Activated T-helper 1 cell treated with anti-CD3 and anti-CD28 coated beads, Interleukin-12 subunit alpha, Interleukin-12 subunit beta, Interleukin-2, Interleukin-4 antibody, amounts not matched to agents 30 ng/mL and 10 ng/mL and 1 ng/mL, durations not matched to agents 14 hours and 24 hours and 36 hours (primary cell): ENCODE data around the gene HOXC12. TPM values are rescaled to one million over a fixed set of nuclear protein-coding genes. Genes with fewer than 3 reads are reported as not detected.

Source experiments
- DNase-seq: peaks from one replicate; pipeline ENCODE4 v3.0.0; 2021; ENCODE audit warnings: low spot score
- H3K27ac Mint-ChIP-seq: one replicate; pipeline ENCODE4 v1.8.0; 2021; ENCODE audit warnings: mild to moderate bottlenecking, mixed read lengths
- H3K27me3 Mint-ChIP-seq: one replicate; pipeline ENCODE4 v1.8.0; 2022; ENCODE audit warnings: mild to moderate bottlenecking, moderate library complexity, mixed read lengths; ENCODE audit not compliant: insufficient read depth
- H3K36me3 Mint-ChIP-seq: one replicate; pipeline ENCODE4 v1.8.0; 2021; ENCODE audit warnings: low read depth, mixed read lengths
- H3K4me1 Mint-ChIP-seq: one replicate; pipeline ENCODE4 v1.8.0; 2021; ENCODE audit warnings: low read depth, mixed read lengths
- H3K4me3 Mint-ChIP-seq: one replicate; pipeline ENCODE4 v1.8.0; 2021; ENCODE audit warnings: mild to moderate bottlenecking, moderate library complexity, mixed read lengths
- H3K9me3 Mint-ChIP-seq: one replicate; pipeline ENCODE4 v1.8.0; 2021; ENCODE audit warnings: mixed read lengths
- intact Hi-C: fragments of 100-400 bp; cut with micrococcal nuclease; formaldehyde crosslinking; loops from one replicate; pipeline ENCODE4 v1.15.1; 2024
- total RNA-seq: library from RNA; stranded (reverse); gene quantifications from 2 replicates; pipeline ENCODE4 v1.2.3, GENCODE V29; 2022

HOXC12 gene
- total RNA-seq, 1 donor from 2014 or later, result not detected

GRCh38 chr12:53935383-53936341, 19.0 kb upstream of the HOXC12 start:
- Mint-ChIP-seq H3K4me1 (no peaks in the 10 kb centered on the region), H3K27me3 (peaks cover 84% of the 10 kb centered on the region), H3K27ac (peak overlapping the region; percentile 22), H3K9me3 (no peaks in the 10 kb centered on the region), H3K4me3 (no peak overlapping the region), H3K36me3 (no peaks in the 10 kb centered on the region)
- DNase-seq, result no peak
- intact Hi-C loops, result loop anchor here (2.0 to 10.0 kb wide), 2 partner anchors 17 to 49 kb away; partner anchors contain the start of gene HOXC10

GRCh38 chr12:53937099-53937498, 17.6 kb upstream of the HOXC12 start:
- no peak for DNase-seq
- Mint-ChIP-seq H3K9me3 (no peaks in the 10 kb centered on the region), H3K4me1 (no peaks in the 10 kb centered on the region), H3K36me3 (no peaks in the 10 kb centered on the region), H3K27ac (peak overlapping the region; percentile 20), H3K27me3 (peaks cover 86% of the 10 kb centered on the region), H3K4me3 (no peak overlapping the region)
- intact Hi-C loops, result loop anchor here (2.0 to 10.0 kb wide), 2 partner anchors 16 to 48 kb away; partner anchors contain the start of gene HOXC10

- no peaks in the 10 kb centered on the region for H3K36me3 Mint-ChIP-seq
- peaks cover 80% of the 10 kb centered on the region for H3K27me3 Mint-ChIP-seq
- intact Hi-C loops, result loop anchor here (2.0 to 10.0 kb wide), 2 partner anchors 15 to 47 kb away; partner anchors contain the start of gene HOXC10
- H3K9me3 Mint-ChIP-seq, result no peaks in the 10 kb centered on the region
- H3K4me3 Mint-ChIP-seq, result no peak overlapping the region
- H3K27ac Mint-ChIP-seq, result no peak overlapping the region
- no peaks in the 10 kb centered on the region for H3K4me1 Mint-ChIP-seq
- no peak for DNase-seq
These were observed 16.9 kb upstream of the HOXC12 start for GRCh38 chr12:53937596-53938325.

- intact Hi-C loops, result loop anchor here (10.0 kb wide), 1 partner anchor 46 kb away; the partner anchor contains the start of gene HOXC10
- H3K36me3 Mint-ChIP-seq, result no peaks in the 10 kb centered on the region
- peaks cover 79% of the 10 kb centered on the region for H3K27me3 Mint-ChIP-seq
- no peaks in the 10 kb centered on the region for H3K9me3 Mint-ChIP-seq
- no peaks in the 10 kb centered on the region for H3K4me1 Mint-ChIP-seq
- H3K27ac Mint-ChIP-seq, result peak within 1 kb of the TSS; percentile 31
- DNase-seq, result no peak
- no peak within 1 kb of the TSS for H3K4me3 Mint-ChIP-seq
These were observed 16.2 kb upstream of the HOXC12 start, which contains the start of gene HOXC13 for GRCh38 chr12:53938326-53939140. HOXC13 (plus strand) TSS chr12:53938831; CDS start chr12:53938907, 76 bp downstream.

GRCh38 chr12:53939141-53940108, 15.3 kb upstream of the HOXC12 start:
- Mint-ChIP-seq H3K4me1 (no peaks in the 10 kb centered on the region), H3K4me3 (no peak overlapping the region), H3K9me3 (no peaks in the 10 kb centered on the region), H3K27me3 (peaks cover 79% of the 10 kb centered on the region), H3K36me3 (no peaks in the 10 kb centered on the region), H3K27ac (peak overlapping the region; percentile 31)
- intact Hi-C loops, result loop anchor here (10.0 kb wide), 2 partner anchors 45 to 245 kb away; partner anchors contain the start of gene HOXC10
- DNase-seq, result no peak

DNA sequence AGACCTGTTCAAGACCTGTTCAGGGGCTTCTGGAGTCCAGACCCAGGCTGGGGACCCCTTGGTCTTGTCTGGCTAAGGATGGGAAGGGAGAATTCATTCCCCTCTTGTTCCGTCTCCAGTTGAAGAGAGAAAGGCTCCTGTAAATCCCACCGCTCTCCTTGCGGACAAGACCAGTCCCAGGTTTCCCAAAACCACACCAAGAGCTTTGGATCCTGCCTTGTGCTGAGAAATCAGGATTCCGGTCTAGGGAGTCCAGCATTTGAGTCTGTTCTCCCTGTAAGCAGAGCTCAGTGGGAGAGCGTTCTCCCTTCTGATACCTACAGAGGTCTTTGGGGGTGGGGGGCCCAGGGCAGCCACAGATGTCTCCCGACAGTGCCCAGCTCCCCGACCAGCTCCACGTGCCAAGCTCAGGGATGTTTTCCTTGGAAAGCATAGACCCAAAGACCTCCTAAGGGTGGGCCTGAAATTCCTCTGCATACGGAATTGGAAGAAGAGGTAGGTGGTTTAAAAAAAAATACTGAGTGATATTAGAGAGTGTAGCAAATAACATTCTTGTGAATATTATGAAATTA, 14.2 kb upstream of the HOXC12 start:
- H3K4me3 Mint-ChIP-seq, result no peak overlapping the region
- no peaks in the 10 kb centered on the region for H3K4me1 Mint-ChIP-seq
- no peak overlapping the region for H3K27ac Mint-ChIP-seq
- DNase-seq, result no peak
- H3K27me3 Mint-ChIP-seq, result peaks cover 81% of the 10 kb centered on the region
- no peaks in the 10 kb centered on the region for H3K36me3 Mint-ChIP-seq
- no peaks in the 10 kb centered on the region for H3K9me3 Mint-ChIP-seq
- intact Hi-C loops, result loop anchor here (10.0 kb wide), 1 partner anchor 246 kb away; no protein-coding TSS in a partner anchor

DNA sequence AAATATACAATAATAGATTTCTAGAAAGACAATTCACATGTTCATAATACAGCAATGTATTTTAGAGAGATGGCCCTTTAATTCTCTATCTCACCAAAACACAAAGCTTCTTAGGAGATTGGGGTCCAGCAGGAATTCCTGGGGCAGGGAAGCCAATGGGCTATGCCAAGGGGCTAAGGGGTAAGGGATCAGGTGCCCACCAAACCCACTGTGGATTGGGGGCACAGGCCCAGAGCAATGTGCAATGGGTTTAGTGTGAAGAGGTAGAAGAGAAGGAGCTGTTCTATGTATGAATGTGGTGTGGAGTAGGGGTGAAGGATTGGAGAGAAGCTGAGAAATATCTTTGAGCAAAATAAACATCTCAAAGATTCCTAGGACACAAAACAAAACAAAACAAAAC, 13.5 kb upstream of the HOXC12 start:
- Mint-ChIP-seq H3K4me3 (no peak overlapping the region), H3K4me1 (no peaks in the 10 kb centered on the region), H3K36me3 (no peaks in the 10 kb centered on the region), H3K27ac (no peak overlapping the region), H3K27me3 (peaks cover 81% of the 10 kb centered on the region), H3K9me3 (no peaks in the 10 kb centered on the region)
- no peak for DNase-seq
- intact Hi-C loops, result loop anchor here (10.0 kb wide), 1 partner anchor 246 kb away; no protein-coding TSS in a partner anchor

GRCh38 chr12:53941750-53942149, 13.0 kb upstream of the HOXC12 start:
- no peaks in the 10 kb centered on the region for H3K4me1 Mint-ChIP-seq
- intact Hi-C loops, result loop anchor here (10.0 kb wide), 1 partner anchor 247 kb away; no protein-coding TSS in a partner anchor

GRCh38 chr12:53942467-53942997, 12.2 kb upstream of the HOXC12 start:
- H3K27me3 Mint-ChIP-seq, result peaks cover 83% of the 10 kb centered on the region
- no peak for DNase-seq
- H3K4me3 Mint-ChIP-seq, result no peak overlapping the region
- intact Hi-C loops, result loop anchor here (10.0 kb wide), 1 partner anchor 248 kb away; no protein-coding TSS in a partner anchor
- no peak overlapping the region for H3K27ac Mint-ChIP-seq
- H3K4me1 Mint-ChIP-seq, result no peaks in the 10 kb centered on the region
- no peaks in the 10 kb centered on the region for H3K9me3 Mint-ChIP-seq
- no peaks in the 10 kb centered on the region for H3K36me3 Mint-ChIP-seq

More at GRCh38 chr12:53941750-53942149, 13.0 kb upstream of the HOXC12 start:
- H3K36me3 Mint-ChIP-seq, result no peaks in the 10 kb centered on the region
- H3K4me3 Mint-ChIP-seq, result no peak overlapping the region
- peaks cover 83% of the 10 kb centered on the region for H3K27me3 Mint-ChIP-seq
- no peaks in the 10 kb centered on the region for H3K9me3 Mint-ChIP-seq
- DNase-seq, result no peak
- no peak overlapping the region for H3K27ac Mint-ChIP-seq

- no peak overlapping the region for H3K4me3 Mint-ChIP-seq
- no peaks in the 10 kb centered on the region for H3K9me3 Mint-ChIP-seq
- intact Hi-C loops, result loop anchor here (10.0 kb wide), 1 partner anchor 249 kb away; no protein-coding TSS in a partner anchor
- no peaks in the 10 kb centered on the region for H3K4me1 Mint-ChIP-seq
- peaks cover 88% of the 10 kb centered on the region for H3K27me3 Mint-ChIP-seq
- H3K27ac Mint-ChIP-seq, result no peak overlapping the region
- no peak for DNase-seq
- no peaks in the 10 kb centered on the region for H3K36me3 Mint-ChIP-seq
These were observed 10.5 kb upstream of the HOXC12 start for GRCh38 chr12:53944209-53944608.
